ENCODE data around the gene ZSWIM9.
"Not testable (repeated sequence)": the region's sequence is repeated elsewhere in the genome, so short reads cannot be mapped to it uniquely, and the experiment has no call there.

ZSWIM9 gene

GRCh38 chr19:48213959-48214358 is 43.5 kb downstream of the ZSWIM9 start:
- no peak overlapping the region for H3K4me3 ChIP-seq (ENCODE audit: low read depth, low read length)

- H3K4me3 ChIP-seq (ENCODE audit: low read depth, low read length) = no peak overlapping the region
Observed at GRCh38 chr19:48216933-48217332, 46.5 kb downstream of the ZSWIM9 start.

GRCh38 chr19:48218997-48219396 is 48.5 kb downstream of the ZSWIM9 start:
- no peak overlapping the region for H3K4me3 ChIP-seq (ENCODE audit: low read depth, low read length)

GRCh38 chr19:48220784-48221183 is 50.3 kb downstream of the ZSWIM9 start:
- H3K4me3 ChIP-seq (ENCODE audit: low read depth, low read length) = not testable (repeated sequence)

- H3K4me3 ChIP-seq (ENCODE audit: low read depth, low read length) = no peak overlapping the region
Observed at GRCh38 chr19:48221628-48222027, 51.1 kb downstream of the ZSWIM9 start.

- no peak overlapping the region for H3K4me3 ChIP-seq (ENCODE audit: low read depth, low read length)
Observed at GRCh38 chr19:48230555-48231129, 60.2 kb downstream of the ZSWIM9 start.

GRCh38 chr19:48237057-48237456 is 66.6 kb downstream of the ZSWIM9 start:
- no peak overlapping the region for H3K4me3 ChIP-seq (ENCODE audit: low read depth, low read length)

GRCh38 chr19:48239120-48239519 is 68.6 kb downstream of the ZSWIM9 start:
- H3K4me3 ChIP-seq (ENCODE audit: low read depth, low read length) = no peak overlapping the region

GRCh38 chr19:48239582-48240141 is 69.2 kb downstream of the ZSWIM9 start:
- H3K4me3 ChIP-seq (ENCODE audit: low read depth, low read length) = no peak overlapping the region

- H3K4me3 ChIP-seq (ENCODE audit: low read depth, low read length) = not testable (repeated sequence)
Observed at GRCh38 chr19:48241771-48242170, 71.3 kb downstream of the ZSWIM9 start.

- no peak overlapping the region for H3K4me3 ChIP-seq (ENCODE audit: low read depth, low read length)
Observed at GRCh38 chr19:48244281-48244680, 73.8 kb downstream of the ZSWIM9 start.

- no peak overlapping the region for H3K4me3 ChIP-seq (ENCODE audit: low read depth, low read length)
Observed at GRCh38 chr19:48246101-48246500, 75.6 kb downstream of the ZSWIM9 start.

- H3K4me3 ChIP-seq (ENCODE audit: low read depth, low read length) = no peak overlapping the region
Observed at GRCh38 chr19:48247212-48247611, 76.7 kb downstream of the ZSWIM9 start.
